GM18519 (cell line): Measurements from ENCODE around the gene H2AZ2.
"Not testable (repeated sequence)": the region's sequence is repeated elsewhere in the genome, so short reads cannot be mapped to it uniquely, and the experiment has no call there.

Source experiments
- ATAC-seq: cut with Tn5 transposase; IDR thresholded peaks from one replicate; pipeline ENCODE4 v1.9.1; 2021; ENCODE audit warnings: mild to moderate bottlenecking, moderate library complexity; ENCODE audit not compliant: unreplicated experiment, low FRiP score

The H2AZ2 gene

DNA sequence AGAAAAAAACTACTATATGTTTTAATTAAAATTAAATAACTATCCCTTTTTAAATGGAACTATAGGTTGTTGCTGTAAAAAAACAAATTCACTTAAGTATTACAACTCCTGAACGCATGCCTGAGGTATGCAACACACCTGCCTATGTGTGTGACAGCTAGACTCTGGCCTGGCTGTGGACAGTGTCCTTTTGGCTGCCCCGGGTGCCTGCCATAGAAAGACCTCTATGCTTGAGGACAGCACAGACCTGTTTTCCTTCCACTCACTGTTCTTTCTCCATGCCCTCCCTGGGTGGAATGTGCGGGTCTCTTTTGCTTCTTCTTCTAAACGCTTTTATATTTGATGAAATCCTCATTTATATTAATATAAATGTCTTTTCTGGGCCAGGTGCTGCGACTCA, 57.9 kb downstream of the H2AZ2 start:
- no peak for ATAC-seq

DNA sequence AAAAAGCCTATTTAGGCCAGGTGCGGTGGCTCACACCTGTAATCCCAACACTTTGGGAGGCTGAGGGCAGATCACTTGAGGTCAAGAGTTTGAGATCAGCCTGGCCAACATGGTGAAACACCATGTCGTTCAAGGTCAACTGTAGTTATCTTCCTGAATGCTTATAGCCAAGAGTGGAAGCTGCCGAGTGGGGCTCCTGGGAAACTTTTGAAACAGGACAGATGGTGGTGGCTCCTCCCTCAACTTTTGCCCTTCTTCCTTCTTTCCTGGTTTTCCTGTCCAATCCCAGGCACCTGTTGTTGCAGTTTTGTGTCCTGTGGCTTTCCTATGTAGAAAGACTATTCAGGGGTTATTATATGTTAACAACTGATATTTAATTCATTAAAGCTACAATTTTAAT, 60.1 kb downstream of the H2AZ2 start:
- ATAC-seq = no peak

DNA sequence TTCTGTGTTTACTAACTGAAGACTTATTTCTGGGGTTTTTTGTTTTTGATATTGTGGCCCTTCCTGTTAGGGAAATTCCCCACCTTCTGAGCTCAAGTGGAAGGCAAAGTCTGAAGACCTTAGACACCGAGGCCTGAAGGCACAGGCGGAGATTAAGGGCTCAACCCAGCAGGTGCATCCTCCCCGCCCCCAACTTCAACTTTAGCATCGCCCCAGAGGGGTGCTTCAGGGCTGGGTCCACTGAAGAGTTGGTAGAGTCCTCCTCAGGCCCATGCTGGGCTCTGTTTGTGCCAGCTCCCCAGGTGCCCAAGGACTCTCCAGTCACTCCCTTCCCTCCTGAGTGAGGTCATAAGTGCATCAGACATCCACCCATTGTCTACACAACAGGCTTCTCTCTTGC, 60.8 kb downstream of the H2AZ2 start:
- no peak for ATAC-seq

DNA sequence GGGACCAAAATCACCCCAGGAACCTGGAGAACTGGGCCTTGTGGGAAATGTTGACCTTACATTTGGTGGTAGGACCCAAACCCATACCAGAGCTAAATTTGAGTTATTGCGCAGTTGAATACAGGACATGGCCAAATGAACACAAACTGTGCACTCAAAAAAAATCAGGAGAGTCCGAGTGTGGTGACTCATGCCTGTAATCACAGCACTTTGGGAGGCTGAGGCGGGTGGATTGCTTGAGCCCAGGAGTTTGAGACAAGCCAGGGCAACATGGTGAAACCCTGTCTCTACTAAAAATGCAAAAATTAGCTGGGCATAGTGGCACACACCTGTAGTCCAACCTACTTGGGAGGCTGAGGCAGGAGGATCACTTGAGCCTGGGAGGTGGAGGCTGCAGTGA, 62.7 kb downstream of the H2AZ2 start:
- not testable (repeated sequence) for ATAC-seq

DNA sequence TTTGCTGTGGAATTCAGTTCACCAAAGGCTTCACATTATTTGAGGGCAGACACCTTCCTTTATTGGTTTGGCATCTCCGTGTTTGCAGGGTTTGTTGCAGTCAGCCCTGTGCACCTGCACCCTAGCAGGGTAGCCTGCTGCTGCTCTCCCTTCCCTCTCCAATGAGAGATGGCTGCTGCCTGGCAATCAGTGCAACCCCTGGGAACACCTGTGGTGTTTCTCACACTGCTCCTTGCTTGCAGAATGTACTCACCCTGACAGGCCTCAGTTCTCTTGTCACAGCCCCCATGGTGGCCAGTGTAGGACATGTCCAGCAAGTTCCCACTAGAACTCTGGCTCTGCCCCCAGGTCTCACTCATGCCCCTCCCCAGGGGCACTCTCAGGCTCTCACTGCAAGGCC, 63.5 kb downstream of the H2AZ2 start:
- ATAC-seq = no peak

DNA sequence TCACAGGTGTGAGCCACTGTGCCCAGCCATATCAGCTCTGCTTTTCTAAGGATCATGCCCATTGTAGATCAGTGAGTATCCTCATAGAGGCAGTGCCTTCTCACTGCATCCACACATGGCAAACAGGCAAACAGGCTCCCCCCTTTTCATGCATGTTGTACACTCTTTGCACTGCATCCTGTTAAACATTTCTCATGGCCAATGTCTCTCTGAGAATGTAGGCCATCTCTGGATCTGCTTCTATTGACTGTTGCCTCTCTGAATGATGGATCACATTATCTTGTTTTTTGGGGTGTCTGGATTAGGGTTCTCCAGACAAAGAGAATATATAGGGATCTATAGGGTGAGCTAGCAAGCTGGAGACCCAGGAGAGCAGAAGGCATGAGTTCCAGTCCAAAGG, 64.5 kb downstream of the H2AZ2 start:
- no peak for ATAC-seq

DNA sequence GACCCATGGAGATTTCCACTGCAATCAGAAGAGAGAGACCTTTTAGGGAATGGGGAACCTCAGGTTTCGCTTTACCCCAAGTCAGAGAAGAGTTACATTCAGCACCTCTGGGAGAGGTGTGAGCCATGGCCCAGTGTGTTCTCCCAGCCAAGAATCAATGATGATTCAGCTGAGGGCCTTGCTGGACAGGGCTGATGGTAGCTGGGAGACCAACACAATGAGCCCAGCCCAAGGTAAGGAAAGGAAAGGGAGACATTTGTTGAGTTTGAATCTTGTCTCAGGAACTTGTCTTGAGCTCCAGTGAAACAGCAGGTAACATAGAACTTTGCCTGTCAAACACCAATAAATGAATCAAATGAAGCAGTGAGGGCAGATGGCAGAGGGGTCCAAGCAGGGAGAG, 65.4 kb downstream of the H2AZ2 start:
- no peak for ATAC-seq
